ENCODE measurements around the gene SLC16A8. TPM values are rescaled to one million over a fixed set of nuclear protein-coding genes. Genes with fewer than 3 reads are reported as not detected.
"Not testable (repeated sequence)": the region's sequence is repeated elsewhere in the genome, so short reads cannot be mapped to it uniquely, and the experiment has no call there.

SLC16A8 gene
- total RNA-seq, 1 donor from 2014 or later, result 1.0 TPM

GRCh38 chr22:38125038-38125610 is 41.1 kb upstream of the SLC16A8 start:
- Histone ChIP-seq H3K27me3 (ENCODE audit: control insufficient read depth in 3 of 3, insufficient read depth in 3 of 3, low read length in 3 of 3) (no peaks in the 10 kb centered on the region), H3K4me1 (ENCODE audit: control insufficient read depth in 3 of 3, insufficient read depth in 3 of 3, low read length in 3 of 3) (peaks cover 7 to 18% (median 12%) of the 10 kb centered on the region in 3 donors), H3K9ac (ENCODE audit: low read depth in 1 of 3, low read length in 3 of 3) (no peak overlapping the region), H3K27ac (ENCODE audit: low read depth, low read length) (no peak overlapping the region), H3K9me3 (ENCODE audit: control insufficient read depth in 3 of 3, low read length in 3 of 3) (no peaks in the 10 kb centered on the region), H3K36me3 (ENCODE audit: control insufficient read depth in 3 of 3, insufficient read depth in 3 of 3, low read length in 3 of 3) (peaks cover 11 to 26% (median 25%) of the 10 kb centered on the region in 3 donors), H3K4me3 (ENCODE audit: low read length in 3 of 3) (no peak overlapping the region)

GRCh38 chr22:38124236-38124974 is 40.4 kb upstream of the SLC16A8 start:
- no peaks in the 10 kb centered on the region for H3K27me3 ChIP-seq (ENCODE audit: control insufficient read depth in 3 of 3, insufficient read depth in 3 of 3, low read length in 3 of 3)

GRCh38 chr22:38122616-38123015 is 38.6 kb upstream of the SLC16A8 start:
- no peak overlapping the region for H3K9ac ChIP-seq (ENCODE audit: low read depth in 1 of 3, low read length in 3 of 3)

More at GRCh38 chr22:38124236-38124974, 40.4 kb upstream of the SLC16A8 start:
- no peak overlapping the region for H3K4me3 ChIP-seq (ENCODE audit: low read length in 3 of 3)
- peaks cover 7 to 18% (median 12%) of the 10 kb centered on the region in 3 donors for H3K4me1 ChIP-seq (ENCODE audit: control insufficient read depth in 3 of 3, insufficient read depth in 3 of 3, low read length in 3 of 3)
- H3K9me3 ChIP-seq (ENCODE audit: control insufficient read depth in 3 of 3, low read length in 3 of 3), result no peaks in the 10 kb centered on the region
- no peak overlapping the region for H3K27ac ChIP-seq (ENCODE audit: low read depth, low read length)
- H3K9ac ChIP-seq (ENCODE audit: low read depth in 1 of 3, low read length in 3 of 3), result no peak overlapping the region
- H3K36me3 ChIP-seq (ENCODE audit: control insufficient read depth in 3 of 3, insufficient read depth in 3 of 3, low read length in 3 of 3), result peaks cover 8 to 20% (median 20%) of the 10 kb centered on the region in 3 donors

GRCh38 chr22:38120359-38121110 is 36.6 kb upstream of the SLC16A8 start:
- Histone ChIP-seq H3K36me3 (ENCODE audit: control insufficient read depth in 3 of 3, insufficient read depth in 3 of 3, low read length in 3 of 3) (peaks cover 2 to 6% (median 3%) of the 10 kb centered on the region in 3 donors), H3K27me3 (ENCODE audit: control insufficient read depth in 3 of 3, insufficient read depth in 3 of 3, low read length in 3 of 3) (no peaks in the 10 kb centered on the region), H3K9me3 (ENCODE audit: control insufficient read depth in 3 of 3, low read length in 3 of 3) (no peaks in the 10 kb centered on the region), H3K4me3 (ENCODE audit: low read length in 3 of 3) (no peak overlapping the region), H3K4me1 (ENCODE audit: control insufficient read depth in 3 of 3, insufficient read depth in 3 of 3, low read length in 3 of 3) (peaks cover 2 to 8% (median 3%) of the 10 kb centered on the region in 3 donors), H3K9ac (ENCODE audit: low read depth in 1 of 3, low read length in 3 of 3) (no peak overlapping the region), H3K27ac (ENCODE audit: low read depth, low read length) (no peak overlapping the region)

More at GRCh38 chr22:38122616-38123015, 38.6 kb upstream of the SLC16A8 start:
- H3K27ac ChIP-seq (ENCODE audit: low read depth, low read length), result no peak overlapping the region
- no peak overlapping the region for H3K4me3 ChIP-seq (ENCODE audit: low read length in 3 of 3)
- H3K36me3 ChIP-seq (ENCODE audit: control insufficient read depth in 3 of 3, insufficient read depth in 3 of 3, low read length in 3 of 3), result peaks cover 0 to 11% (median 3%) of the 10 kb centered on the region in 3 donors
- H3K27me3 ChIP-seq (ENCODE audit: control insufficient read depth in 3 of 3, insufficient read depth in 3 of 3, low read length in 3 of 3), result no peaks in the 10 kb centered on the region
- peaks cover 7 to 18% (median 12%) of the 10 kb centered on the region in 3 donors for H3K4me1 ChIP-seq (ENCODE audit: control insufficient read depth in 3 of 3, insufficient read depth in 3 of 3, low read length in 3 of 3)
- no peaks in the 10 kb centered on the region for H3K9me3 ChIP-seq (ENCODE audit: control insufficient read depth in 3 of 3, low read length in 3 of 3)

- not testable (repeated sequence) for H3K27ac ChIP-seq (ENCODE audit: low read depth, low read length); H3K27me3 ChIP-seq (ENCODE audit: control insufficient read depth in 3 of 3, insufficient read depth in 3 of 3, low read length in 3 of 3); H3K9me3 ChIP-seq (ENCODE audit: control insufficient read depth in 3 of 3, low read length in 3 of 3); H3K9ac ChIP-seq (ENCODE audit: low read depth in 1 of 3, low read length in 3 of 3); H3K4me3 ChIP-seq (ENCODE audit: low read length in 3 of 3); H3K36me3 ChIP-seq (ENCODE audit: control insufficient read depth in 3 of 3, insufficient read depth in 3 of 3, low read length in 3 of 3); H3K4me1 ChIP-seq (ENCODE audit: control insufficient read depth in 3 of 3, insufficient read depth in 3 of 3, low read length in 3 of 3)
Observed at GRCh38 chr22:38118747-38119146, 34.8 kb upstream of the SLC16A8 start.

- H3K4me3 ChIP-seq (ENCODE audit: low read length in 3 of 3), result no peak overlapping the region
- H3K9me3 ChIP-seq (ENCODE audit: control insufficient read depth in 3 of 3, low read length in 3 of 3), result no peaks in the 10 kb centered on the region
- no peaks in the 10 kb centered on the region for H3K27me3 ChIP-seq (ENCODE audit: control insufficient read depth in 3 of 3, insufficient read depth in 3 of 3, low read length in 3 of 3)
- no peak overlapping the region for H3K9ac ChIP-seq (ENCODE audit: low read depth in 1 of 3, low read length in 3 of 3)
- H3K36me3 ChIP-seq (ENCODE audit: control insufficient read depth in 3 of 3, insufficient read depth in 3 of 3, low read length in 3 of 3), result peaks cover 8 to 10% (median 8%) of the 10 kb centered on the region in 3 donors
- H3K4me1 ChIP-seq (ENCODE audit: control insufficient read depth in 3 of 3, insufficient read depth in 3 of 3, low read length in 3 of 3), result peaks cover 0 to 9% (median 6%) of the 10 kb centered on the region in 3 donors
- no peak overlapping the region for H3K27ac ChIP-seq (ENCODE audit: low read depth, low read length)
Observed at GRCh38 chr22:38118182-38118581, 34.2 kb upstream of the SLC16A8 start.

GRCh38 chr22:38117556-38117955 is 33.6 kb upstream of the SLC16A8 start:
- H3K4me3 ChIP-seq (ENCODE audit: low read length in 3 of 3); H3K27ac ChIP-seq (ENCODE audit: low read depth, low read length); H3K9me3 ChIP-seq (ENCODE audit: control insufficient read depth in 3 of 3, low read length in 3 of 3); H3K4me1 ChIP-seq (ENCODE audit: control insufficient read depth in 3 of 3, insufficient read depth in 3 of 3, low read length in 3 of 3); H3K27me3 ChIP-seq (ENCODE audit: control insufficient read depth in 3 of 3, insufficient read depth in 3 of 3, low read length in 3 of 3); H3K9ac ChIP-seq (ENCODE audit: low read depth in 1 of 3, low read length in 3 of 3): not testable (repeated sequence)
- peaks cover 9 to 11% (median 9%) of the 10 kb centered on the region in 3 donors for H3K36me3 ChIP-seq (ENCODE audit: control insufficient read depth in 3 of 3, insufficient read depth in 3 of 3, low read length in 3 of 3)

- Histone ChIP-seq H3K36me3 (ENCODE audit: control insufficient read depth in 3 of 3, insufficient read depth in 3 of 3, low read length in 3 of 3) (peaks cover 9 to 12% (median 11%) of the 10 kb centered on the region in 3 donors), H3K9ac (ENCODE audit: low read depth in 1 of 3, low read length in 3 of 3) (no peak overlapping the region)
Observed at GRCh38 chr22:38115423-38116205, 31.6 kb upstream of the SLC16A8 start.

GRCh38 chr22:38114484-38115398 is 30.8 kb upstream of the SLC16A8 start:
- H3K9ac ChIP-seq (ENCODE audit: low read depth in 1 of 3, low read length in 3 of 3), result peak overlapping the region in 1 of 3 donors; percentile 12

More at GRCh38 chr22:38115423-38116205, 31.6 kb upstream of the SLC16A8 start:
- H3K4me3 ChIP-seq (ENCODE audit: low read length in 3 of 3), result no peak overlapping the region
- no peaks in the 10 kb centered on the region for H3K9me3 ChIP-seq (ENCODE audit: control insufficient read depth in 3 of 3, low read length in 3 of 3)
- peaks cover 4 to 16% (median 11%) of the 10 kb centered on the region in 3 donors for H3K4me1 ChIP-seq (ENCODE audit: control insufficient read depth in 3 of 3, insufficient read depth in 3 of 3, low read length in 3 of 3)
- no peak overlapping the region for H3K27ac ChIP-seq (ENCODE audit: low read depth, low read length)
- no peaks in the 10 kb centered on the region for H3K27me3 ChIP-seq (ENCODE audit: control insufficient read depth in 3 of 3, insufficient read depth in 3 of 3, low read length in 3 of 3)

More at GRCh38 chr22:38114484-38115398, 30.8 kb upstream of the SLC16A8 start:
- H3K9me3 ChIP-seq (ENCODE audit: control insufficient read depth in 3 of 3, low read length in 3 of 3), result no peaks in the 10 kb centered on the region
- no peak overlapping the region for H3K27ac ChIP-seq (ENCODE audit: low read depth, low read length)
- H3K4me1 ChIP-seq (ENCODE audit: control insufficient read depth in 3 of 3, insufficient read depth in 3 of 3, low read length in 3 of 3), result peaks cover 6 to 16% (median 14%) of the 10 kb centered on the region in 3 donors
- H3K36me3 ChIP-seq (ENCODE audit: control insufficient read depth in 3 of 3, insufficient read depth in 3 of 3, low read length in 3 of 3), result peaks cover 9 to 12% (median 11%) of the 10 kb centered on the region in 3 donors
- no peak overlapping the region for H3K4me3 ChIP-seq (ENCODE audit: low read length in 3 of 3)
- H3K27me3 ChIP-seq (ENCODE audit: control insufficient read depth in 3 of 3, insufficient read depth in 3 of 3, low read length in 3 of 3), result no peaks in the 10 kb centered on the region
